Spleen (tissue), 7 donors: ENCODE data around the gene GLTP.

Experiments used
- POLR2A ChIP-seq, 3 donors: fragments of 450-650 bp; IDR thresholded peaks; one replicate each; pipeline ENCODE4 v1.5.1; 2017; ENCODE audit warnings: antibody characterized with exemption in 3 of 3, mild to moderate bottlenecking in 1 of 3
- POLR2AphosphoS5 ChIP-seq, 3 donors: sonication (generic); formaldehyde crosslinking; IDR thresholded peaks; one replicate each; pipeline ENCODE4 v1.5.1; 2017; ENCODE audit warnings: antibody characterized with exemption in 3 of 3
- TF ChIP-seq, protein P1 (sequence below), 11 experiments: fragments of 200-600 bp in 7 of 11; fragments of 450-650 bp in 4 of 11; sonication (generic) in 4 of 11; IDR thresholded peaks in 8 of 11; conservative IDR thresholded peaks in 3 of 11; 1 replicate in 7 of 11; 2 replicates in 4 of 11; pipeline versions ENCODE4 v1.4.0 to v1.8.0; 2016 to 2021; ENCODE audit warnings: antibody characterized with exemption in 11 of 11, inconsistent platforms in 4 of 11, mild to moderate bottlenecking in 1 of 11
- donor health status: DM: no; HTN: no; CAD: no; lungs with moderate emphysema.
- donor health status: DM: no; HTN: no; CAD: no.
- donor health status: DM: no; HTN: no; CAD: no.

- TF ChIP-seq, protein P1, sequence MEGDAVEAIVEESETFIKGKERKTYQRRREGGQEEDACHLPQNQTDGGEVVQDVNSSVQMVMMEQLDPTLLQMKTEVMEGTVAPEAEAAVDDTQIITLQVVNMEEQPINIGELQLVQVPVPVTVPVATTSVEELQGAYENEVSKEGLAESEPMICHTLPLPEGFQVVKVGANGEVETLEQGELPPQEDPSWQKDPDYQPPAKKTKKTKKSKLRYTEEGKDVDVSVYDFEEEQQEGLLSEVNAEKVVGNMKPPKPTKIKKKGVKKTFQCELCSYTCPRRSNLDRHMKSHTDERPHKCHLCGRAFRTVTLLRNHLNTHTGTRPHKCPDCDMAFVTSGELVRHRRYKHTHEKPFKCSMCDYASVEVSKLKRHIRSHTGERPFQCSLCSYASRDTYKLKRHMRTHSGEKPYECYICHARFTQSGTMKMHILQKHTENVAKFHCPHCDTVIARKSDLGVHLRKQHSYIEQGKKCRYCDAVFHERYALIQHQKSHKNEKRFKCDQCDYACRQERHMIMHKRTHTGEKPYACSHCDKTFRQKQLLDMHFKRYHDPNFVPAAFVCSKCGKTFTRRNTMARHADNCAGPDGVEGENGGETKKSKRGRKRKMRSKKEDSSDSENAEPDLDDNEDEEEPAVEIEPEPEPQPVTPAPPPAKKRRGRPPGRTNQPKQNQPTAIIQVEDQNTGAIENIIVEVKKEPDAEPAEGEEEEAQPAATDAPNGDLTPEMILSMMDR (IDR thresholded peaks at IDR 0.05 in 8 of 11, conservative IDR thresholded peaks at IDR 0.05 in 3 of 11): no peak
- TF ChIP-seq POLR2AphosphoS5 (IDR thresholded peaks at IDR 0.05): no peak
- TF ChIP-seq POLR2A (IDR thresholded peaks at IDR 0.05): no peak
These were observed 9.7 kb downstream of the GLTP start for GRCh38 chr12:109870648-109871047.
